Karpas-422 (cell line): ENCODE data around the gene SHANK1. TPM values are rescaled to one million over a fixed set of nuclear protein-coding genes. Genes with fewer than 3 reads are reported as not detected.
"Not testable (repeated sequence)": the region's sequence is repeated elsewhere in the genome, so short reads cannot be mapped to it uniquely, and the experiment has no call there.

Experiments
- DNase-seq: peaks from one replicate; pipeline ENCODE4 v3.0.0-alpha.2; 2015
- H2AFZ ChIP-seq: fragments of 200-600 bp; sonication (generic); 2 replicates; pipeline ENCODE4 v1.6.1; 2014; ENCODE audit warnings: antibody characterized with exemption, low read length, mixed read lengths
- H3K27ac ChIP-seq: fragments of 200-600 bp; sonication (generic); 2 replicates; pipeline ENCODE4 v1.5.1; 2014; ENCODE audit warnings: mild to moderate bottlenecking, low read length, moderate library complexity
- H3K27me3 ChIP-seq: fragments of 200-600 bp; sonication (generic); 2 replicates; pipeline ENCODE4 v1.6.1; 2014; ENCODE audit warnings: low read length, mixed read lengths
- H3K36me3 ChIP-seq: fragments of 200-600 bp; sonication (generic); 2 replicates; pipeline ENCODE4 v1.6.1; 2014; ENCODE audit warnings: low read length, mixed read lengths; ENCODE audit not compliant: insufficient read depth
- H3K4me1 ChIP-seq: fragments of 200-600 bp; sonication (generic); 2 replicates; pipeline ENCODE4 v1.6.1; 2014; ENCODE audit warnings: mild to moderate bottlenecking, low read length, mixed read lengths
- H3K4me2 ChIP-seq: fragments of 200-600 bp; sonication (generic); 2 replicates; pipeline ENCODE4 v1.6.1; 2014; ENCODE audit warnings: low read length, low read depth, mild to moderate bottlenecking; ENCODE audit not compliant: poor library complexity, severe bottlenecking
- H3K4me3 ChIP-seq: fragments of 200-600 bp; sonication (generic); 2 replicates; pipeline ENCODE4 v1.5.1; 2014; ENCODE audit warnings: mild to moderate bottlenecking, antibody characterized with exemption, low read length, mixed read lengths
- H3K79me2 ChIP-seq: fragments of 200-600 bp; sonication (generic); 2 replicates; pipeline ENCODE4 v1.6.1; 2014; ENCODE audit warnings: mild to moderate bottlenecking, low read length, mixed read lengths
- H3K9ac ChIP-seq: fragments of 200-600 bp; sonication (generic); 2 replicates; pipeline ENCODE4 v1.6.0; 2014; ENCODE audit warnings: low read length
- H3K9me2 ChIP-seq: fragments of 200-600 bp; sonication (generic), shearing (Covaris generic); replicated peaks from 2 replicates; pipeline ENCODE4 v1.6.0; 2014; ENCODE audit warnings: mild to moderate bottlenecking, low read length, moderate library complexity; ENCODE audit not compliant: insufficient read depth
- H3K9me3 ChIP-seq: fragments of 300-700, 200-600 bp; sonication (generic); 2 replicates; pipeline ENCODE4 v1.6.1; 2014; ENCODE audit warnings: low read length, mixed read lengths
- H4K20me1 ChIP-seq: fragments of 200-600 bp; sonication (generic); 2 replicates; pipeline ENCODE4 v1.6.1; 2014; ENCODE audit warnings: mild to moderate bottlenecking, antibody characterized with exemption, low read length, low read depth; ENCODE audit not compliant: insufficient read depth
- total RNA-seq: library from RNA; depleted of rRNA; stranded (reverse); fragments of >200 nt; shearing (Covaris generic); gene quantifications from 2 replicates; pipeline ENCODE4 v1.2.3, GENCODE V29; 2014; ENCODE audit warnings: low replicate concordance

SHANK1 gene
- total RNA-seq, 1 experiment from 2014 or later, result not detected

- DNase-seq, result no peak
- no peaks in the 10 kb centered on the region for H3K79me2 ChIP-seq
- H3K4me2 ChIP-seq, result no peak overlapping the region
- H3K4me3 ChIP-seq, result no peak overlapping the region
- no peaks in the 10 kb centered on the region for H3K9me2 ChIP-seq
- H3K9ac ChIP-seq, result no peak overlapping the region
- no peak overlapping the region for H3K27ac ChIP-seq
- no peaks in the 10 kb centered on the region for H4K20me1 ChIP-seq
- H2AFZ ChIP-seq, result no peak overlapping the region
- no peaks in the 10 kb centered on the region for H3K36me3 ChIP-seq
- H3K9me3 ChIP-seq, result peaks cover 7% of the 10 kb centered on the region
- no peaks in the 10 kb centered on the region; the same call in 1 of the 2 replicates for H3K27me3 ChIP-seq
- no peaks in the 10 kb centered on the region for H3K4me1 ChIP-seq
Measured at GRCh38 chr19:50629194-50629593, 90.4 kb downstream of the SHANK1 start.

GRCh38 chr19:50628551-50628950, 91.1 kb downstream of the SHANK1 start:
- H3K36me3 ChIP-seq, result no peaks in the 10 kb centered on the region
- no peaks in the 10 kb centered on the region for H3K79me2 ChIP-seq
- peaks cover 2% of the 10 kb centered on the region for H3K9me3 ChIP-seq
- no peak overlapping the region for H3K4me3 ChIP-seq
- no peak overlapping the region for H3K4me2 ChIP-seq
- H3K9ac ChIP-seq, result no peak overlapping the region
- H3K27ac ChIP-seq, result no peak overlapping the region
- no peaks in the 10 kb centered on the region for H4K20me1 ChIP-seq
- H3K9me2 ChIP-seq, result no peaks in the 10 kb centered on the region
- no peaks in the 10 kb centered on the region; the same call in 1 of the 2 replicates for H3K27me3 ChIP-seq
- DNase-seq, result no peak
- H2AFZ ChIP-seq, result no peak overlapping the region
- no peaks in the 10 kb centered on the region for H3K4me1 ChIP-seq

GRCh38 chr19:50628146-50628545, 91.5 kb downstream of the SHANK1 start:
- Histone ChIP-seq H3K4me2 (no peak overlapping the region), H3K27ac (no peak overlapping the region), H3K79me2 (no peaks in the 10 kb centered on the region), H3K9ac (no peak overlapping the region), H3K27me3 (no peaks in the 10 kb centered on the region), H2AFZ (no peak overlapping the region), H3K9me3 (no peaks in the 10 kb centered on the region), H3K4me1 (no peaks in the 10 kb centered on the region), H3K36me3 (no peaks in the 10 kb centered on the region), H4K20me1 (no peaks in the 10 kb centered on the region), H3K9me2 (no peaks in the 10 kb centered on the region), H3K4me3 (no peak overlapping the region)
- DNase-seq, result no peak

DNA sequence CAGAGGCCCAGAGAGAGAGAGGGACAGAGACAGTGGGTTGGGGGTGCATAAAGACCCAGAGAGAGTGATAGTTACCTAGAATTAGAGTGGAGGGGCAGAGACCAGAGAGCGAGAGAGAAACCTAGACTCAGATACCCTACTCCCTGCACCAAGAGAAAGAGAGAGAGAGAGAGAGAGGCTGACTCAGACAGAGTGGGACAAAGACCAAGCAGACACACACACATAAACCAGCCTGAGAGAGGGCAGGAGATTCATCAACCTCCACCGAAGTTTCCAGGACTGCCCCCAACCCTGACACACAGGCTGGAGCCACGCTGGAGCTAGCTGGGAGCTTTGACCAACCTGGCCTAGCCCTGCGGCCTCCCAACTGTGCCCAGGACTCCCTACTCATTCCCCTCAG, 92.8 kb downstream of the SHANK1 start:
- Histone ChIP-seq H3K4me1 (no peaks in the 10 kb centered on the region), H3K9ac (no peak overlapping the region), H3K27ac (no peak overlapping the region), H3K79me2 (no peaks in the 10 kb centered on the region), H3K9me3 (no peaks in the 10 kb centered on the region), H3K27me3 (no peaks in the 10 kb centered on the region), H3K4me2 (no peak overlapping the region), H4K20me1 (no peaks in the 10 kb centered on the region), H3K36me3 (no peaks in the 10 kb centered on the region), H2AFZ (no peak overlapping the region), H3K4me3 (no peak overlapping the region), H3K9me2 (no peaks in the 10 kb centered on the region)
- no peak for DNase-seq

GRCh38 chr19:50626011-50626410, 93.6 kb downstream of the SHANK1 start:
- Histone ChIP-seq H4K20me1 (no peaks in the 10 kb centered on the region), H3K36me3 (no peaks in the 10 kb centered on the region), H3K4me3 (no peak overlapping the region), H3K27ac (no peak overlapping the region), H3K9ac (no peak overlapping the region), H3K4me2 (no peak overlapping the region), H3K9me2 (no peaks in the 10 kb centered on the region), H2AFZ (no peak overlapping the region), H3K9me3 (no peaks in the 10 kb centered on the region), H3K79me2 (no peaks in the 10 kb centered on the region), H3K4me1 (no peaks in the 10 kb centered on the region), H3K27me3 (no peaks in the 10 kb centered on the region)
- no peak for DNase-seq

GRCh38 chr19:50624949-50625600, 94.5 kb downstream of the SHANK1 start:
- Histone ChIP-seq H3K4me1 (no peaks in the 10 kb centered on the region), H3K9me3 (no peaks in the 10 kb centered on the region)

DNA sequence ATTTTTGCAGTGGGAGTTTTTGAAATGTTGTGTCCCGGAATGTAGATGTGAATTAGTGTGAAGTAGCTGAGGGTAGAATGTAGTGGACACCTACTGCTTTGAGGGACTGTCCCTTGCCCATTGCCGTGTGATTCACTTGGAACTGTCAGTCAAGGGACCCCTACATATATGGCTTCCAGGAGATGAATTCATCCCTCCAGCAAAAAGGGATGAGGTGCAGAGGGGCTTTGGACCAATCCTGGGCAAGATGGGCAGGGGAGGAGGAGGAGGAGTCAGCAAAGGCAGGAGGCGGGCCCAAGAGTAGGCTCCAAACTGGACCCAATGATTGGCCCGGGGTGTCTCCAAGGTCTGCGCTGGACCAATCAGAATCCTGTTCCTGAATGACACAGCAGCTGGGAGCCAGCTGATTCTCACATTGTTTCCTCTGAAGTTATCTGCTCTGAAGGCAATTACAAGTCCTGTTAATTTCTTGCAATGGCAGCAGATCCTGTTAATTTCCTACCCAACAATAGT, 99.2 kb downstream of the SHANK1 start:
- H3K4me2 ChIP-seq, H3K9ac ChIP-seq: not testable (repeated sequence)

More at GRCh38 chr19:50624949-50625600, 94.5 kb downstream of the SHANK1 start:
- Histone ChIP-seq H4K20me1 (no peaks in the 10 kb centered on the region), H3K4me2 (no peak overlapping the region), H3K79me2 (no peaks in the 10 kb centered on the region), H3K9ac (no peak overlapping the region), H3K36me3 (no peaks in the 10 kb centered on the region), H3K9me2 (no peaks in the 10 kb centered on the region), H3K4me3 (no peak overlapping the region), H3K27me3 (no peaks in the 10 kb centered on the region), H2AFZ (no peak overlapping the region), H3K27ac (no peak overlapping the region)
- DNase-seq, result no peak

DNA sequence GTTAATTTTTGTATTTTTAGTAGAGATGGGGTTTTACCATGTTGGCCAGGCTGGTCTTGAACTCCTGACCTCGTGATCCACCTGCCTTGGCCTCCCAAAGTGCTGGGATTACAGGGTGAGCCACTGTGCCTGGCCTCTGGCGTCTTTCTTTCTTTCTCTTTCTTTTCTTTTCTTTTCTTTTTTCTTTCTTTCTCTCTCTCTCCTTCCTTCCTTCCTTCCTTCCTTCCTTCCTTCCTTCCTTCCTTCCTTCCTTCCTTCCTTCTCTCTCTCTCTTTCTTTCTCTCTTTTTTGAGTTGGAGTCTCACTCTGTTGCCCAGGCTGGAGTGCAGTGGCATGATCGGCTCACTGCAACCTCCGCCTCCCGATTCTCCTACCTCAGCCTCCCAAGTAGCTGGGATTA, 100.4 kb downstream of the SHANK1 start:
- not testable (repeated sequence) for H2AFZ ChIP-seq, H3K4me1 ChIP-seq, H3K9me3 ChIP-seq, H3K79me2 ChIP-seq, H3K27me3 ChIP-seq, H3K4me2 ChIP-seq, H3K4me3 ChIP-seq, DNase-seq, H3K36me3 ChIP-seq, H3K9me2 ChIP-seq, H3K27ac ChIP-seq, H3K9ac ChIP-seq, H4K20me1 ChIP-seq

More for the DNA sequence above, 99.2 kb downstream of the SHANK1 start:
- DNase-seq, H3K27ac ChIP-seq, H2AFZ ChIP-seq, H3K4me1 ChIP-seq, H3K9me3 ChIP-seq, H3K4me3 ChIP-seq, H3K36me3 ChIP-seq, H3K9me2 ChIP-seq, H3K27me3 ChIP-seq, H4K20me1 ChIP-seq, H3K79me2 ChIP-seq: not testable (repeated sequence)
